ENCODE measurements around the gene CRISPLD2.

The CRISPLD2 gene

DNA sequence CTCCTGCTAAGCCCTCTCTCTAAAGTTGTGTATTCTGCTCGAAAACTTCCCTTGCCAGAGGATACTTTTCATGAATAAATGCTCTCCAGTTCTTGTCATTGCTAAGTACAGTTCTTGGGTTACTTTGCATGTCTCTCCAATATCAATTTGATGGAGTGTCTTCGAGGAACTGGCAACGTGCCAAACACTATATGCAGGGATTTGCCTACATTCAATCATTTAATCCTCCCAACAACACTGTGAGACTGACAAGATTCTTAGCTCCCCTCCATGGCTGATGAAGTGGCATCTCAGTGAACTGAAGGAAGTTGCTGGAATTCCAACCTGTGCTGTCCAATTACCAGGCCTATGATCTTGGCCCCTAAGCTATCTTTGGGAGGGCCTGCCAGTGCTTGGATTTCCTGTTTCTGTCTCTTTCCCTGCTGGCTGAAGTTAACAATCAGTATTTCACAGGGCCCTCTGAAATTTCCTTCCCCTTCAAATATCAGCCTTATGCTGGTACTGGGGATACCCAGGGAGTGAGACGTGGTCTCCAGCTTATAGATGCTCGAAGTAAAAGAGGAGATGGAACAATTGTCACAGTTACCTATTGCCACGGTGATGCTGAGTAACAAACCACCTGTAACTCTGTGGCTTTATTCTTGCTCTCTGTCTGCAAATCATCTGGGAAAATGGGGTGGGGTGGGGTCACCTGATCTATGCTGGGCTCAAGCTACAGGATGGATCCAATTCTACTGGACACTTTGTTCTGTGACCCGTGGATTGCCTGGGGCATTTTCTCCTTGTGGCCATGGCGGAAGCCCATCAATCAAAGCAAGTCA, 19.4 kb upstream of the CRISPLD2 start:
- DNase-seq (ENCODE audit: low read depth in 2 of 3, low spot score in 1 of 3): no peak

DNA sequence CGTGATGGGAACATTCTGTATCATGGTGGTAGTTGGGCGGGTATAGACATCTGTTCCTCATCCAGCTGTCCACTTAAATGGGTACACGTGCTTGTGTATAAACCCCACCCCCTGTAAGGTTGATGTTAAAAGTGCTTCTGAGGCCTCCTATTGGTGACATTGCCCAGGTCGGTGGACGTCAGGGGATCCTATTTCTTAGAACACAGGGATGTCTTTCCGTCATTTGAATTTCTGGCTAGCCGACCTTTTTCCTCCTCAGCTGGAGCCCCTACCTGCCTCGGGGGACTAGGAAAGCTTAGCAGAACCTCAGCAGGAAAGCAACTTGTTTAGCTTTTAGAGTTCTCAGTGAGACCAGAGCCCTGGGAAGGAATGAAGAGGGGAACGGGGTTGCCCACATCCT, 16.6 kb upstream of the CRISPLD2 start:
- DNase-seq (ENCODE audit: low read depth in 2 of 3, low spot score in 1 of 3): no peak

DNA sequence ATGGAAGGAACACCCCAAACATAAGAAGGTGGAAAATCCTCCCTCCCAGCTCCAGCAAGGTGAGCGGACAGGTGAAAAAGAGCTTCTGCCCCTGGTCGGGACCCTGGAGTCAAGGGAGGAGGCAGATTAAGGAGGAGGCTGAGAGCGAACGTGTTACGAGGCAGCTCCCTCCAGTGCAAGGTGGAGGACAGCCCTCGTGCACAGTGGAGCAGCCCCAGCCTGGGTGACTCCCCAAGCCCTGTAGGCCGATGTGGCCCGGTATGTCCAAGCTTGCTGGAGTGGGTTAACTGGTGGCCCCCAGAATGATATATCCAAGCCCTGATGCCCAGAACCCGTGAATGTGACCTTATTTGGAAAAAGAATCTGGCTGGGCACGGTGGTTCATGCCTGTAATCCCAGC, 15.5 kb upstream of the CRISPLD2 start:
- DNase-seq (ENCODE audit: low read depth in 2 of 3, low spot score in 1 of 3): no peak

DNA sequence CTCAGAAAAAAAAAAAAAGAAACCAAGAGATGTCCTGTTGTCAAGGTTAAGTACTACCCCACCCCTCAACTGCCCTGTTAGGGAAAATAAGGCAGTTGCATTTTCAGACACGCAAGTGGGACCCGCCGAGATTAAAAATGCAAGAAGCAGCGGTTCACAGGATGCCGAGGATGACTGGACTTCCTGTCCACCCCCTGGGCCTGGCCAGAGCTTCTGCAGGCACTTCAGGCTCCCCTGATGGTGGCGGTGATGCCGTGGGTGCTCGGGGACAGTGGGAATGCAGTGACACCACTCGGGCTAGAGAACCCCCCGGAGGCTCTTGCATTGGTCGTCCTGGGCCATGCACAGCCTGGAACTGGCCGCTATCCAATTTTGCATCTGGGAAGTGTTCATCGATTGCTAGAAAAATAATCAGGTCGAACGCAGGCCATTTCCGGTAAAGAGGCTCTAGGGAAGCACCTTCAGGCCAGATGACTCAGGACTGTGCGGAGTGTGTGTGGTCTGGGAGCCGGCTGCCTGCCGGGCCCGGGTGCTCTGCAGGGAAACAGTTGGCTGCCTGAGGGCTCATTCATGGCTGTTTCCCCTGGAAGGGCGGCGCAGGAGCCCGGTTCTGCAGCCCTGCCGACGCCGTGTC, 13.4 kb upstream of the CRISPLD2 start:
- DNase-seq (ENCODE audit: low read depth in 2 of 3, low spot score in 1 of 3): no peak

DNA sequence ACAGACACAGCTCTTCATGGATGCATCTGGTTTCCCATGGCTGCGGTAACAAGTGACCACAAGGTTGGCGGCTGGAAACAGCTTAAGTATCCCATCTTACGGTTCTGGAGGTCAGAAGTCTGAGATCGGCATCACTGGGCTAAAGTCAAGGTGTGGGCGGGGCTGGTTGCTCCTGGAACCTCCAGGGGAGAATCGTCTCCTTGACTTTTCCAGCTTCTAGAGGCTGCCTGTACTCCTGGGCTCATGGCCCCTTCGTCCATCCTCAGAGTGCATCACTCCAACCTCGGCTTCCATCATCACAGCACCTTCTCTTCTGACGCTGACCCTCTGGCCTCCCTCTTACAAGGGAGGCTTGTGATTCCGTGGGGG, 12.9 kb upstream of the CRISPLD2 start:
- DNase-seq (ENCODE audit: low read depth in 2 of 3, low spot score in 1 of 3): no peak

DNA sequence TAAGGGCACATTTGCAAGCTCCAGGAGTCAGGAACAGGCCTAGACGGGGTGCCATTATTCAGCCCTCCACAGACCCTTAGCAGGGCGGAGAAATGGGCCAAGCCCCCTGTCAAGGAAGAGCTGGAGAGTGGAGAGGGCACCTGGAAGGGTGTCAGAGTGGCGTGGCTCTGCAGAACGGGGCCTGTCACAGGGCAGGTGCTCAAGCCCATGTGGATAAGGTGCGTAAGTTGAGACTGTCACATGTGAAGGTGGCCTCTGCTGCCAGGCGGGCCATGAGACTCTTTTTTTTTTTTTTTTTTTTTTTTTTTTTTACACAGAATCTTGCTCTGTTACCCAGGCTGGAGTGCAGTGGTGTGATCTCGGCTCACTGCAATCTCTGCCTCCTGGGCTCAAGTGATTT, 12.0 kb upstream of the CRISPLD2 start:
- no peak for DNase-seq (ENCODE audit: low read depth in 2 of 3, low spot score in 1 of 3)

DNA sequence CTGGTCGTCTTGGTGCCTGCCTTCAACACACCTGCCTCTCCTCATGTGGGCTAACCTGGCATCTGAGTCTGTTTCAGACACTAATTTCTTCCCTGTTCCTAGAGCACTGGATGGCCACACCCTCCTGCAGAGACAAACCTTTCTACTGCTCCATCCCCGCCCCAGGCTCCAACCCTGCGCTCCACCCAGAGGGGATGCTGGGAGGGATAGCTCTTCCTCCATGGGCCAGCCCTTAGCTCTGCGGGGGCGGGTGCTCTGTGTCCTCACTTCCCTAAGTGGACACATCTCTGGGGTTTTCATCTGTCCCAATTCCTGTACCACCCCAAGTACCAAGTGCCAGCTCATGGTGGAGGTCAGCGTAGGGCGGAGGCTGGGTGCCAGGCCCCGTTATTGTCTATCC, 11.0 kb upstream of the CRISPLD2 start:
- no peak for DNase-seq (ENCODE audit: low read depth in 2 of 3, low spot score in 1 of 3)

DNA sequence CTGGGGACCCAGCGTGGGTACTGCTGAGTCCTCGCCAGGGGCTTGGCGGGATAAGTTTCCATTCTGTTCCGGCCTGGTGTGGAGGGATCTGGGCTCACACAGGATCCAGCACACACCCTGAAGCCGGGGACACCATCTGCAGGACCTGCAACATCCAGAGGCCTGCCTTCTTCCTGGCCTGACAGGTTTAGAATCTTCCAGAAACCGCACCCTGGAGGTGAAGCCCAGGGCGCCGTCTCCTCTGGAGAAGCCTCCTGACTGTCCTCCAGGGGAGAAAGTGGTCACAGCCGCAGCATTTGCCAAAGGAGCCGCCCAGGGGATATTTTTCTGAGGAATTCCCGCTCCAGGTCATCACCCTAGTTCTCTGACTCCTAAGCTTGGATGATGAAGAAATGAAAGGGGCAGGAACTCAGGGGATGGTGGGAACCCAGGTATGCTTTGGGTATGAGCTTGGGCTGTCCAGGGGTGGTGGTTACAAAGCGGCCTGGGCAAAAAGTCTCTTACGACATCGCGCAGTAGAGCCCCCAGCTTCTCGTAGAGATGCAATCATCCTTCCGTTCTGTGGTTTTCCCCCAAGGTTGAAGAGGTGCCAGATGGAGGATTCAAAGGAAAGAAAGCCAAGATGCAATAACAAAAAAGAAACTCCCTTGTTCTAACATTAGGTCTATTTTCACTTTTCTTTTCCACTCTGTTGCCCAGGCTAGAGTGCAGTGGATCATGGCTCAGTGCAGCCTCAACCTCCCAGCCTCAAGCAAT, 9.1 kb upstream of the CRISPLD2 start:
- no peak for DNase-seq (ENCODE audit: low read depth in 2 of 3, low spot score in 1 of 3)

DNA sequence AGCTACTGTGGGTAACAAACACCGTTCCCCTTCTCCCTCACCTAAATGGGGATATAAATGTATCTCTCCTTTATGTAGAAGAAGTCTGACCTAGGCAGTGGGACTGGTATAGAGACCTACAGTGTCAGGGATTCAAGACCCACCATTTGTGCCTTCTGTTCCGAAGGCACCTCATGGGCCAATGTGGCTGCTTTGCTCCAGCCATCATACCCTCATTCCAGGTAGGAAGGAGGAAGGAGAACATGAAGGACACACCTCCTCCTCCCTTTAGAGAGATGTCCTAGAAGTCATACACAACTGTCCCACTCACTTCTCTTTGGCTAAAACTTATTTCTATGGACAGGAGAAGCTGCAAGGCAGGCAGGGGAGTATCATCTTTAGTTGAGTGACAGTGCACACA, 8.3 kb upstream of the CRISPLD2 start:
- DNase-seq (ENCODE audit: low read depth in 2 of 3, low spot score in 1 of 3): no peak

DNA sequence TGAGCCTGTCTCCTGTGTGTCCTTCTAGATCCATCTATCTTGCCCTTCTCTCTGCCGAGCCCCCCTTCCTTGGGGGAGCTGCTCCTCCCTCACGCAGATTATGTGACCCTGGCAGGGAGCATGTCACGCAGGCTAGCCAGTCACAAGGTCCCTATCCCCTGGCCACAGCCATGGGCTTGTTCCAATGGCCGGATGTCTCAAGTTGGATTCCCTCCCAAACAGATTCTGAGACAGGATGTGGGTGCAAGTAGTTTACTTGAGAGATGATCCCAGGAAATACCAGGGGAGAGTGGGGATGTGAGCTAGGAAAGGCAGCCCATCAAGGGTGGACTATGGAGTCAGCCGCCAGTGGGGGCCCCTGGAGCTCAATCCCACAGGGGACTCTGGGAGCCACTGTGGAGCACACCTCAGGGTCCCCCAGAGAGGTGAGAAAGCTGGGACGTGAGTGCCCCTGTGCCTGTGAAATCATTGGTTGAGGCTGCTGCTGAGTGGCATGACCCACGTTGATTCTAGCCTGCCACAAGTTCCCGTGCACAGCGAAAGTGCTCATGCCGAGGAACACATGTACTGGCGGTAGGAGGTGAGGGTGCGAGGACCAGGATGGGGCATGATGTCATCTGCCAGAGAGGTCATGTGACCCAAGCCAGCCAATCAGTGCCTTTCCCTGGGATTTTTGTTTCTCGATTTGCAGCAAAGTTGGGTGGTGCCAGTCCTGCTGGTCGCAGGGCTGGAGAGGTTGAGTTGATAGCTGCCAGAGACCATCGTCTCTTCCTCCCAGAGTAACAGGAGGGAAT, 6.4 kb upstream of the CRISPLD2 start:
- no peak for DNase-seq (ENCODE audit: low read depth in 2 of 3, low spot score in 1 of 3)

DNA sequence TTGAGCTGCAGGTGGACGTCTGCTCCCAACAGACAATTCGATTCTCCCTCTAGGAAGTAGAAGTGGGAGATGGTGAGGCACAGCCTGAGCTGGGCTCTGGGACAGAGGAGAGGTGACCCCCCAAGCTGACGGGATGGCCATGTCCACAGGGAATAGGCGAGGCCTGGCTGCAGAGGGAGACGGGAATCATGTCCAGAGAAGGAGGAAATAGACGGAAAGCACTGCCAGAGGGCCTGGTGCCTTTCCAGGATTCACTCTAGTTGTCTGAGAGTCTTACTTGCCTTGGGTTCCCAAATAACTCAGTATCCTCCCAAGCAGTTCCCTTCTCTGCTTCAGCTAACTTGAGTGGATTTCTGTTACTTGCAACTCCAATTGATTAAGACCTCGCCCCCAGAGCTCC, 4.3 kb upstream of the CRISPLD2 start:
- DNase-seq (ENCODE audit: low read depth in 2 of 3, low spot score in 1 of 3): no peak

DNA sequence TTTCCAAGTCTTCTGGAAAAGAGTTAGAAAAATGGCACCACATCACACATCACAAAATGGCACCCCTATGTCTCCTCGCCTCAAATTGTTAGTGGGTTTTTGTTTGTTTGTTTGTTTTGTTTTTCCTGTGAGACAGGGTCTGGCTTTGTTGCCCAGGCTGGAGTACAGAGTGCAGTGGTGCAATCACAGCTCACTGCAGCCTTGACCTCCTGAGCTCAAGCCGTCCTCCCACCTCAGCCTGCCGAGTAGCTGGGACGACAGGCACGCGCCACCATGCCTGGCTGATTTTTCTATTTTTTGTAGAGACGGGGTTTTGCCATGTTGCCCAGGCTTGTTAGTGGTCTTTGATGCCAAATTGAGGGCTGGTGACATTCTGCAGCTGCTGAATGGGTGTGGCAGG, 3.8 kb upstream of the CRISPLD2 start:
- DNase-seq (ENCODE audit: low read depth in 2 of 3, low spot score in 1 of 3): no peak

DNA sequence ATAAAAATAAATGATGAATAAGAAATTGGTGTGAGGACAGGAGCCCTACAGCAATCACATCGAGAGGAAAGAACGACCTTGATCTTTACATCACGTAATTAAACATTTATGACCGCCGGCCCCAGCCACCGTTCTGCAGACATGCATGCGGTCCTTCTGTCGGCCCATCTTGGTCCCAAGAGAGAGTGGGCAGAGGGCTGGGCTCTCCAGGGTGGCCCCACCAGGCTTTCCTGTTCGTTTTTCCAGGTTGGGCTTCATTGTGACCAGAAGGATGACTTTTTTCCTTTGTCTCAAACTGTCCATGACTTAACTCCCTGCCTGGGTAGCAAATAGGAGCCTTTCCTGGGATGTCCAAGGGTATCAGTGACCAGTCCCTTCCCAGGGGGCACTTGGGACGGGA, 3.3 kb upstream of the CRISPLD2 start:
- DNase-seq (ENCODE audit: low read depth in 2 of 3, low spot score in 1 of 3): no peak

DNA sequence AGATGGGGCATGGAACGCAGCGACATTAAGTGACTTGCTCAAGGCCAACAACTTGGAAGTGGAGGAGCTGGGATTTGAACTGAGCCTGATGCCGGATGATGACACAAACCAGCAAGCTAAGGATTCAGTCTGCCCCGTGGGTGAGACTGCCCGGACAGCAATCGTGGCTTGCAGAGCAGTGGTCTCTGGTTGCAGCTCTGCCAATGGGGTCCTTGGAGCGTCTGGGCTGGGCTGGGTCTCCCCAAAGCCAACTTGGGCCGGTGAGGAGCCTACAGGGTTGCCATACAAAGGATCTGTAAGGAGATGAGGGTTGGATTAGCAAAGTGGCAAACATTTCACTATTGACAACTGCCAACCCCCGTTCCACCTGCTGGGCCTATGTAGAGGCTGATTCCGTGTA, 2.6 kb upstream of the CRISPLD2 start:
- no peak for DNase-seq (ENCODE audit: low read depth in 2 of 3, low spot score in 1 of 3)

DNA sequence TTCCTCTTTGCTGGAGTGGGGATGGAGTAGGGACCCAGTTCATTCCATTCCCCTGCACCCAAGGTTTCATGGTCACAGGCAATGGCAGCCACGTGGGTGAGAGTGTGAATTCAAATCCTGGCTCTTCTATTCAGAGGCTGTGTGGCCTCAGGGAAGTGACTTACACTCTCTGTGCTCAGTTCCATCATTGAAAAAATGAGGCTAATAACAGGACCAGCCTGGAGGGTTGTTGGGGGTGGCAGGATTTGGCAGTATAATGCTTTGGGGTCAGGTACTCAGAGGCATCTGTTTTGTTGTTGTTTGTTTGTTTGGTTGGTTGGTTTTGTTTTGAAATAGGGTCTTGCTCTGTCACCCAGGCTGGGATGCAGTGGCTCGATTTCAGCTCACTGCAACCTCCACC, 2.2 kb upstream of the CRISPLD2 start:
- DNase-seq (ENCODE audit: low read depth in 2 of 3, low spot score in 1 of 3): no peak

DNA sequence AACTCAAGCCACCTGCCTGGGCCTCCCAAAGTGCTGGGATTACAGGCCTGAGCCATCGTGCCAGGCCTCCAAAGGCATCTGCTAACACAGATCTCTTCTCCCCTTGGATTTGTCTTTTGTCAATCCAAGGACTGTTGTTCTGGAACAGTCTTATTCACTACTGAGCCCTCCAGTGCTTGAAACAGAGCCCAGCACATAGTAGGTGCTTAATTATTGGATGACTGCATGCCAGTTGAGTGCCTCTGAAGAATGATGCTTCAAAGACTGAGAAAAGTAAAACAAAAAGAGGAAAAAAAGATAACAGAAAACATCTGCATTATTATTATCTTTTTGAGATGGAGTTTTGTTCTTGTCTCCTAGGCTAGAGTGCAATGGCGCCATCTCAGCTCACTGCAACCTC, 1.7 kb upstream of the CRISPLD2 start:
- DNase-seq (ENCODE audit: low read depth in 2 of 3, low spot score in 1 of 3): no peak

DNA sequence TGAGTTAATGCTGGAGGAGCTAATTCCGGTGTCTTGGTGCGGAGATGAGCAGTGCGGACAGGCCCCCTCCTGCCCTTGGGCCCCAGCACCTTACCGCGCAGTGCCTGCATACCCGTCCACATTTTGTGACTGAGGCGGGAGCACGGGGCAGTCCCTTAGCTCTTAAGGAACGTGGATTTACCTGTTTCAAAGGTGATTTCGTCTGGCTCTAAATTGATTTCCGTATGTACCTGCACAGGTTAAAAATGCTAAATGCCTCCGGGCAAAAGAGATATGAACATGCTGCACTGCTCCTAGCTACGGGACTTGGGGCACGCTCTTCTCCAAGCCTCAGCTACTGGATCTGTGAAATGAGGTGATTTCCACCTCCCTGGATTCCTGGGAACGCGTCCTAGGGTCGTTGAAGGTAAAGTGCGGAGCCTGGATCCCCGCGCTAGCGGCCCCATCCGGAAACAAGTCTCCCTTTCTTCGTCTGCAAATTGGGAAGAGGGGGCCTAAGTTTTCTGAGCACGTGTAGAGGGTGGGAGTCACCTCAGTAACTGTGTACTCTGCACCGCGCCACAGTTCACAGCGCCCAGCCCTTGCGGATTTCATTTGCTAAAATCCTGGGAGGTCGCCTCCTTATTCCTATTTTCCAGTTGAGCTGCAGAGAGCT, 669 bp upstream of the CRISPLD2 start:
- no peak for DNase-seq (ENCODE audit: low read depth in 2 of 3, low spot score in 1 of 3)

DNA sequence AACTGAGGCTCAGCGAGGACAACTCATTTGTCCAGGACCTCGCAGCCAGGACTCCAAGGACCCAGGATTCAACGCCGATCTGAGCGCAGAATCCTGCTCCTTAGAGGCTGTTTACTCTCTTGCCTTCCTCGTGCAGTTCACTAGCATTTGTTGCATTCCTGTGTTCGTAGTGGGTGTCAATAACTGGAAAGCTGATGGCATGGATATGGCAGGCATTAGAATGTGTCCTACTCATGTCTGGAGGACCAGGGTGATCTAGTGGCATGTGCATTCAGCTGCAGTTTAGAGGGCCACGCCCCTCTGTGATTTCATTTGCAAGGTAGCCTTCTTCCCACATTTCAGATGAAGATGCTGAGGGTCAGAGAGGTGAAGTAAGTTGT, 510 bp downstream of the CRISPLD2 start:
- DNase-seq (ENCODE audit: low read depth in 2 of 3, low spot score in 1 of 3): no peak

DNA sequence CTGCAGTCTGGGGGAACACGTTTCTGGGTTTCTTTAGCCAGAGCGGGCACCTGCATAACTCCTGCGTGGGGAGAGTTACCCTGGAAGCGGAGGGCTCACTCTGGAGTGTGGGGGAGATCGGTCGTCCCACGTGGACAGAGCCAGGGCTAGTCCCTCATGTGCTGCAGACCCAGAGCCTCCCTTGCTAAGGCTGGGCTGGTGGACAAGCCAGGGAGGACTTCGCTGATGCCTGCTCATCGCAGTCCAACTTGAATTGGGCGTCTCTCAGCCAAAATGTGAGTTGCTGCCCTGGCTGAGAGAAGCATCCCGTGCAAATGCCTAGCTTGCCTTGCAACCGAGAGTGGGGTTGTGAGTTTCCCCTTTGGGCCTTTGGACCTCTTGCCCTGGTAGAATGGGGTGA, 986 bp downstream of the CRISPLD2 start:
- DNase-seq (ENCODE audit: low read depth in 2 of 3, low spot score in 1 of 3): no peak

DNA sequence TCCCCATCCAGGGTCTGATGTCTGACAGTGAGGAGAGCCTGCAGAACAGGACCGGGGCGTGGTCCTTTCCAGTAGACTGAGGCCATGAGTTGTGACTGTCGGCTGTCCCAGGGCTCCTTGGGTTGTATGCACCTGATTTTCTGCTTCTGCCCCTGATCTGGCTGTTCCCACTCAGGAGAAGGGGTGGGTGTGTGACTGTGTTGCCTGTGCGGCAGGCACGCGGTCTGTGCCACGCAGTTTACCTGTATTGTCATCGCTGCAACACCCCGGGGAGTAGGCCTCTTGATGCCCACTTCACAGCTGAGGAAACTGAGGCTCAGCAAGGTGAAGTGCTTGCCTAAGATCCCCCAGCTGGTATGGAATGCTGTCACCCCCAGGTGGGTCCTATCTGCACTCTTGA, 1.4 kb downstream of the CRISPLD2 start:
- no peak for DNase-seq (ENCODE audit: low read depth in 2 of 3, low spot score in 1 of 3)

Measured in stimulated activated CD4-positive, alpha-beta T cell treated with anti-CD3 and anti-CD28 coated beads, Interleukin-12 subunit alpha, Interleukin-12 subunit beta, amount 100 ng/mL, for 48 hours (primary cell).